HCT116 (cell line): ENCODE data around the gene TBKBP1. TPM values are rescaled to one million over a fixed set of nuclear protein-coding genes. Genes with fewer than 3 reads are reported as not detected.

Source experiments
- ATAC-seq: fragments of 200-7000 bp; cut with Tn5 transposase; 2 replicates; pipeline ENCODE4 v1.9.1; 2020; ENCODE audit warnings: mild to moderate bottlenecking, moderate library complexity
- BruUV-seq: library from RNA; stranded (reverse); fragments of 400-500 nt; replicated peaks from 2 replicates; lab custom pipeline; 2021; lab: Mats Ljungman, UMichigan
- CTCF ChIA-PET: fragments of 300-600 bp; sonication (Branson Sonifier 250); formaldehyde crosslinking; loops from one replicate; lab custom pipeline; 2021; ENCODE audit warnings: antibody characterized with exemption; lab: Charles Lee
- POLR2A ChIA-PET: fragments of 300-600, 350-600 bp; sonication (Branson Sonifier 250); formaldehyde crosslinking; loops from one replicate; lab custom pipeline; 2021; ENCODE audit warnings: antibody characterized with exemption; lab: Charles Lee
- RAD21 ChIA-PET, 2 experiments: fragments of 300-600 bp; sonication (Branson Sonifier 250); formaldehyde crosslinking; loops; one replicate each; lab custom pipeline; 2023; ENCODE audit warnings: low total read pairs in 2 of 2; ENCODE audit not compliant: uncharacterized antibody in 2 of 2, unreplicated experiment in 2 of 2, low non-redundant PET in 1 of 2; lab: Charles Lee
- DNase-seq: peaks from one replicate; pipeline ENCODE4 v3.0.0-alpha.2; 2010; ENCODE audit warnings: low read depth, low spot score
- H2AFZ ChIP-seq: fragments of 200-600 bp; shearing (Covaris generic), sonication (generic); 2 replicates; pipeline ENCODE4 v1.6.1; 2017; ENCODE audit warnings: low read depth, mixed run types, mixed read lengths, antibody characterized with exemption, low read length; ENCODE audit not compliant: poor library complexity, severe bottlenecking
- H3K27ac ChIP-seq: 2 replicates; pipeline ENCODE4 v1.5.1; 2012; ENCODE audit warnings: low read depth, low read length
- H3K27me3 ChIP-seq: fragments of 200-600 bp; sonication (generic); 2 replicates; pipeline ENCODE4 v1.6.1; 2016; ENCODE audit warnings: mixed run types, low read length, mixed read lengths; ENCODE audit not compliant: insufficient read depth
- H3K36me3 ChIP-seq, 2 experiments: fragments of 200-500 bp in 1 of 2; fragments of 200-600 bp in 1 of 2; sonication (Bioruptor generic) in 1 of 2; sonication (generic) in 1 of 2; 2 replicates each; pipeline versions ENCODE4 v1.5.1 to v1.6.1; 2014 to 2016; ENCODE audit warnings: low read length in 2 of 2, inconsistent platforms in 1 of 2, mixed read lengths in 1 of 2, mixed run types in 1 of 2; ENCODE audit not compliant: insufficient read depth in 2 of 2, control insufficient read depth in 1 of 2
- H3K4me1 ChIP-seq, 2 experiments: fragments of 200-600 bp in 1 of 2; sonication (generic) in 1 of 2; 2 replicates each; pipeline versions ENCODE4 v1.5.1 to v1.6.1; 2012 to 2017; ENCODE audit warnings: low read length in 2 of 2, inconsistent platforms in 1 of 2, mild to moderate bottlenecking in 1 of 2, mixed read lengths in 1 of 2, mixed run types in 1 of 2, moderate library complexity in 1 of 2; ENCODE audit not compliant: insufficient read depth in 2 of 2, control insufficient read depth in 1 of 2
- H3K4me2 ChIP-seq: fragments of 200-600 bp; sonication (generic); 2 replicates; pipeline ENCODE4 v1.6.1; 2017; ENCODE audit warnings: mixed run types, low read length, mixed read lengths
- H3K4me3 ChIP-seq, 2 experiments: fragments of 200-600 bp in 1 of 2; sonication (generic) in 1 of 2; replicated peaks in 1 of 2; 2 replicates each; pipeline ENCODE4 v1.5.1; 2011 to 2016; ENCODE audit warnings: low read length in 2 of 2, control low read depth in 1 of 2, low read depth in 1 of 2, mild to moderate bottlenecking in 1 of 2, mixed read lengths in 1 of 2, mixed run types in 1 of 2
- H3K79me2 ChIP-seq: fragments of 200-600 bp; sonication (generic); 2 replicates; pipeline ENCODE4 v1.6.1; 2017; ENCODE audit warnings: mild to moderate bottlenecking, mixed run types, low read length, moderate library complexity, mixed read lengths; ENCODE audit not compliant: insufficient read depth
- H3K9ac ChIP-seq: fragments of 200-600 bp; sonication (generic); 2 replicates; pipeline ENCODE4 v1.6.1; 2016; ENCODE audit warnings: low read length, mixed read lengths
- H3K9me2 ChIP-seq: fragments of 200-600 bp; sonication (generic), shearing (Covaris generic); 2 replicates; pipeline ENCODE4 v1.6.1; 2017; ENCODE audit warnings: mixed run types, mild to moderate bottlenecking, moderate library complexity; ENCODE audit not compliant: insufficient read depth
- H3K9me3 ChIP-seq, 2 experiments: fragments of 200-500 bp in 1 of 2; fragments of 200-600 bp in 1 of 2; sonication (Bioruptor generic) in 1 of 2; sonication (generic) in 1 of 2; 2 replicates each; pipeline ENCODE4 v1.6.1; 2014 to 2017; ENCODE audit warnings: low read length in 2 of 2, mixed read lengths in 2 of 2, inconsistent platforms in 1 of 2, low read depth in 1 of 2, mild to moderate bottlenecking in 1 of 2, mixed run types in 1 of 2, moderate library complexity in 1 of 2; ENCODE audit not compliant: control insufficient read depth in 1 of 2, insufficient read depth in 1 of 2
- H4K20me1 ChIP-seq: fragments of 200-600 bp; sonication (generic), shearing (Covaris generic); 2 replicates; pipeline ENCODE4 v1.6.1; 2017; ENCODE audit warnings: mixed run types, mild to moderate bottlenecking, moderate library complexity; ENCODE audit not compliant: insufficient read depth
- CBX3 ChIP-seq: IDR thresholded peaks from 2 replicates; pipeline ENCODE4 v1.6.1; 2012; ENCODE audit warnings: low read depth
- CEBPB ChIP-seq: IDR thresholded peaks from 2 replicates; pipeline ENCODE4 v1.6.1; 2012; ENCODE audit warnings: low read depth
- EGR1 ChIP-seq: IDR thresholded peaks from 2 replicates; pipeline ENCODE4 v1.6.1; 2012; ENCODE audit warnings: low read depth
- ELF1 ChIP-seq: IDR thresholded peaks from 2 replicates; pipeline ENCODE4 v1.6.1; 2012; ENCODE audit warnings: low read depth, borderline replicate concordance
- EZH2 ChIP-seq: fragments of 200-600 bp; sonication (generic); IDR thresholded peaks from 2 replicates; pipeline ENCODE4 v1.6.1; 2017; ENCODE audit warnings: antibody characterized with exemption, mixed run types
- EZH2phosphoT487 ChIP-seq: fragments of 200-600 bp; IDR thresholded peaks from 2 replicates; pipeline ENCODE4 v1.6.1; 2018; ENCODE audit warnings: antibody characterized with exemption, borderline replicate concordance
- FOSL1 ChIP-seq: IDR thresholded peaks from 2 replicates; pipeline ENCODE4 v1.6.1; 2012; ENCODE audit warnings: low read depth
- POLR2A ChIP-seq: IDR thresholded peaks from 2 replicates; pipeline ENCODE4 v1.7.0; 2011; ENCODE audit warnings: borderline replicate concordance; ENCODE audit not compliant: insufficient read depth, insufficient read length; ENCODE audit errors: extremely low read depth
- SIN3A ChIP-seq: IDR thresholded peaks from 2 replicates; pipeline ENCODE4 v1.6.1; 2012; ENCODE audit warnings: low read depth
- SP1 ChIP-seq: IDR thresholded peaks from 2 replicates; pipeline ENCODE4 v1.6.1; 2012; ENCODE audit warnings: low read depth
- TCF7L2 ChIP-seq: IDR thresholded peaks from 2 replicates; pipeline ENCODE4 v1.7.0; 2011; ENCODE audit warnings: borderline replicate concordance, inconsistent platforms; ENCODE audit not compliant: insufficient read depth, insufficient read length; ENCODE audit errors: extremely low read depth
- ZNF274 ChIP-seq: fragments of 200-500 bp; sonication (Bioruptor generic); IDR thresholded peaks from 2 replicates; pipeline ENCODE4 v1.6.1; 2014; ENCODE audit warnings: mild to moderate bottlenecking, low read depth, low read length, inconsistent platforms
- intact Hi-C: fragments of 100-400 bp; cut with micrococcal nuclease; formaldehyde crosslinking; loops from 2 replicates; pipeline ENCODE4 v1.10.0; 2022
- total RNA-seq: library from RNA; stranded (reverse); gene quantifications from one replicate; pipeline ENCODE4 v1.2.1, GENCODE V29; 2021; ENCODE audit not compliant: unreplicated experiment
- TF ChIP-seq, protein P1 (sequence below): IDR thresholded peaks from 2 replicates; pipeline ENCODE4 v1.6.1; 2012; ENCODE audit warnings: low read depth
- TF ChIP-seq, protein P2 (sequence below), 3 experiments: fragments of 200-600 bp in 1 of 3; sonication (generic) in 1 of 3; IDR thresholded peaks in 2 of 3; conservative IDR thresholded peaks in 1 of 3; 2 replicates each; pipeline ENCODE4 v1.5.1; 2012 to 2017; ENCODE audit warnings: low read depth in 2 of 3, low read length in 2 of 3, antibody characterized with exemption in 1 of 3, borderline replicate concordance in 1 of 3, control low read depth in 1 of 3, mild to moderate bottlenecking in 1 of 3, mixed read lengths in 1 of 3, mixed run types in 1 of 3, moderate library complexity in 1 of 3; ENCODE audit not compliant: insufficient read depth in 1 of 3
- TF ChIP-seq, protein P3 (sequence below): IDR thresholded peaks from 2 replicates; pipeline ENCODE4 v1.6.1; 2012

The TBKBP1 gene
- total RNA-seq, 1 experiment from 2014 or later: 12.4 TPM

DNA sequence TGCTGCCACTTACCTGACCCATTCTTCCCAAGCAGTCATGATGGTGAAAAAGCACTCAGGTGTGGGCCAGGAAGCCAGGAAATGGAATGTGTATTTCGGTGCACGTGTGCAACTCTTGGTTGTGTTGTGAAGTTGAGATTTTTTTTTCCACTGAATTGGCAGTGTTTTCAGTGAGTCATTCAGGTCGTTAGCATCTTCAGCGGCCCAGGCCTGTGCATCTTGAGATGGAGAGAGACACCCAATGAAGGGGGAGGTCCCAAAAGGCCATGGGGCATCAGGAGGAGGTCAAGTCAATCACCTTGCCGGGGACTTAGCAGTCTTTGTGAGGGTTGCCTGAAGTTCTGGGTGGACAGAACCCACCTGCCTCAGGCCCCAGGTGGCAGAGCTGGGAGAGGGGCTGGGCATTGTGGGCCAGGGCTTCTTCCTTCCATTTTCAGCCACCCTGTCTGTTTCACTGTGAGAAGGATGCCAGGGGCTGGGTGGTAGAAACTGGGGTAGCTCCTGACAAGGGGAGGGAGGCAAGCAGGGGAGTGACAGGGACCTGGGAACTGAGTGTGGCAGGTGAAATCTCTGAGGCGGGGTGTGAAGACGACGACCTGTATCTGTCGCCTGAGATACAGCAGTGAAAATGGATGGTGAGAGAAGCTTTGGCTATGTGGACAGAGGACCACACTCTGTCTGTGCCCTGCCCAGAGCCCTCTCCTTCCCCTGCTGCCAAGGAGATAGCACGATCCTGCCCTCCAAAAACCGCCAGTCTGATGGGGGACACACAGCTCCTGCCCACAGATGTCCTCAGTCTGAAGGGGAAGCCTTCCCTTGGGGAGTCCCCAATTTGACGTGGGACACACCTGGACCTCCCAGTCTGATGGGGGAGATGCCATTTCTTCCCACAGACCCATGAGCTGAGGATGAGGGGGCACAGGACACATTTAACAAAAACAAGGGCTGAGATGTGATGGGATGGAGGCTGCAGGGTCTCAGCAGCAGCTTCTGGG is 11.9 kb downstream of the TBKBP1 start:
- RAD21 ChIA-PET: no interaction called here
- H2AFZ ChIP-seq: no peak overlapping the region
- H3K9me3 ChIP-seq: no peaks in the 10 kb centered on the region
- no peaks in the 10 kb centered on the region for H3K79me2 ChIP-seq
- no peak overlapping the region for H3K27ac ChIP-seq
- intact Hi-C loops: no loop called here
- H3K36me3 ChIP-seq: no peaks in the 10 kb centered on the region
- no TSS peak for BruUV-seq
- no peak overlapping the region for H3K9ac ChIP-seq
- H4K20me1 ChIP-seq: no peaks in the 10 kb centered on the region
- CTCF ChIA-PET: interaction anchor here (3.0 kb wide), 1 partner anchor 8 kb away, joined by 13 read pairs; no protein-coding TSS in a partner anchor
- H3K4me2 ChIP-seq: no peak overlapping the region
- H3K4me3 ChIP-seq: no peak overlapping the region
- no peaks in the 10 kb centered on the region for H3K9me2 ChIP-seq
- DNase-seq (no peak), ATAC-seq (no peak)
- no peak for TF ChIP-seq ZNF274
- TF ChIP-seq, protein P1, sequence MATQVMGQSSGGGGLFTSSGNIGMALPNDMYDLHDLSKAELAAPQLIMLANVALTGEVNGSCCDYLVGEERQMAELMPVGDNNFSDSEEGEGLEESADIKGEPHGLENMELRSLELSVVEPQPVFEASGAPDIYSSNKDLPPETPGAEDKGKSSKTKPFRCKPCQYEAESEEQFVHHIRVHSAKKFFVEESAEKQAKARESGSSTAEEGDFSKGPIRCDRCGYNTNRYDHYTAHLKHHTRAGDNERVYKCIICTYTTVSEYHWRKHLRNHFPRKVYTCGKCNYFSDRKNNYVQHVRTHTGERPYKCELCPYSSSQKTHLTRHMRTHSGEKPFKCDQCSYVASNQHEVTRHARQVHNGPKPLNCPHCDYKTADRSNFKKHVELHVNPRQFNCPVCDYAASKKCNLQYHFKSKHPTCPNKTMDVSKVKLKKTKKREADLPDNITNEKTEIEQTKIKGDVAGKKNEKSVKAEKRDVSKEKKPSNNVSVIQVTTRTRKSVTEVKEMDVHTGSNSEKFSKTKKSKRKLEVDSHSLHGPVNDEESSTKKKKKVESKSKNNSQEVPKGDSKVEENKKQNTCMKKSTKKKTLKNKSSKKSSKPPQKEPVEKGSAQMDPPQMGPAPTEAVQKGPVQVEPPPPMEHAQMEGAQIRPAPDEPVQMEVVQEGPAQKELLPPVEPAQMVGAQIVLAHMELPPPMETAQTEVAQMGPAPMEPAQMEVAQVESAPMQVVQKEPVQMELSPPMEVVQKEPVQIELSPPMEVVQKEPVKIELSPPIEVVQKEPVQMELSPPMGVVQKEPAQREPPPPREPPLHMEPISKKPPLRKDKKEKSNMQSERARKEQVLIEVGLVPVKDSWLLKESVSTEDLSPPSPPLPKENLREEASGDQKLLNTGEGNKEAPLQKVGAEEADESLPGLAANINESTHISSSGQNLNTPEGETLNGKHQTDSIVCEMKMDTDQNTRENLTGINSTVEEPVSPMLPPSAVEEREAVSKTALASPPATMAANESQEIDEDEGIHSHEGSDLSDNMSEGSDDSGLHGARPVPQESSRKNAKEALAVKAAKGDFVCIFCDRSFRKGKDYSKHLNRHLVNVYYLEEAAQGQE: no peak
- TF ChIP-seq, protein P2, sequence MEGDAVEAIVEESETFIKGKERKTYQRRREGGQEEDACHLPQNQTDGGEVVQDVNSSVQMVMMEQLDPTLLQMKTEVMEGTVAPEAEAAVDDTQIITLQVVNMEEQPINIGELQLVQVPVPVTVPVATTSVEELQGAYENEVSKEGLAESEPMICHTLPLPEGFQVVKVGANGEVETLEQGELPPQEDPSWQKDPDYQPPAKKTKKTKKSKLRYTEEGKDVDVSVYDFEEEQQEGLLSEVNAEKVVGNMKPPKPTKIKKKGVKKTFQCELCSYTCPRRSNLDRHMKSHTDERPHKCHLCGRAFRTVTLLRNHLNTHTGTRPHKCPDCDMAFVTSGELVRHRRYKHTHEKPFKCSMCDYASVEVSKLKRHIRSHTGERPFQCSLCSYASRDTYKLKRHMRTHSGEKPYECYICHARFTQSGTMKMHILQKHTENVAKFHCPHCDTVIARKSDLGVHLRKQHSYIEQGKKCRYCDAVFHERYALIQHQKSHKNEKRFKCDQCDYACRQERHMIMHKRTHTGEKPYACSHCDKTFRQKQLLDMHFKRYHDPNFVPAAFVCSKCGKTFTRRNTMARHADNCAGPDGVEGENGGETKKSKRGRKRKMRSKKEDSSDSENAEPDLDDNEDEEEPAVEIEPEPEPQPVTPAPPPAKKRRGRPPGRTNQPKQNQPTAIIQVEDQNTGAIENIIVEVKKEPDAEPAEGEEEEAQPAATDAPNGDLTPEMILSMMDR (IDR thresholded peaks at IDR 0.05 in 2 of 3, conservative IDR thresholded peaks at IDR 0.05 in 1 of 3; ENCODE audit: borderline replicate concordance in 1 of 3, insufficient read depth in 1 of 3, low read depth in 2 of 3, low read length in 2 of 3): no peak
- no peak for TF ChIP-seq EGR1
- no peak for TF ChIP-seq SIN3A
- no peak for TF ChIP-seq EZH2
- no peak for TF ChIP-seq TCF7L2
- TF ChIP-seq, protein P3, sequence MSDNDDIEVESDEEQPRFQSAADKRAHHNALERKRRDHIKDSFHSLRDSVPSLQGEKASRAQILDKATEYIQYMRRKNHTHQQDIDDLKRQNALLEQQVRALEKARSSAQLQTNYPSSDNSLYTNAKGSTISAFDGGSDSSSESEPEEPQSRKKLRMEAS: no peak
- TF ChIP-seq ELF1: no peak
- no peak for TF ChIP-seq EZH2phosphoT487
- TF ChIP-seq POLR2A: no peak
- no peak for TF ChIP-seq FOSL1
- no peak for TF ChIP-seq SP1
- TF ChIP-seq CEBPB: no peak
- TF ChIP-seq CBX3: no peak
- H3K4me1 ChIP-seq: peaks cover 0 to 9% of the 10 kb centered on the region in 2 experiments; a peak in 2 of 4 replicates
- H3K27me3 ChIP-seq: no peaks in the 10 kb centered on the region
- POLR2A ChIA-PET: no interaction called here
